ENCODE data around the gene ZBED2.

DNA sequence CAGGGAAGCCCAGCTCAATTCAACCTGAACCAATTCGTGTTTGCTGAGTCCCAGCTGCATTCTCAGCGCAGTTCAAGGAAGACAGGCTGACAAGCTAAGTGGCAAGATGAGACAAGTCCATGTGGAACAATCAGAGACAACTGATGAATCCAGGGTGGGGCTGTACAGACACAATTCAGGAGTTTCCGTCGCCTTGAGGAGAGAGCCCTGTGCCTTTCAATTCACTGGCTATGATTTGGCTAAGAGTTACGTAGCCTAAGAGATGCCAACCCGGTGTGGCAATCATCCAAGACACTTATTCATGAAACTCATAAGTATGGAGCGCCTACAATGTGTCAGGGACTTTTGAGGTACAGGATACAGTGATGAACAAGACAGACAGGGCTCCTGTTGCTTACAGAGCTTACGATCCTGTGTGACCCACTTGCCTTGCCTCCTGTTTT is 15.5 kb upstream of the ZBED2 start:
- TF ChIP-seq CTCF (IDR thresholded peaks at IDR 0.05): no peak
- TF ChIP-seq, protein P1, sequence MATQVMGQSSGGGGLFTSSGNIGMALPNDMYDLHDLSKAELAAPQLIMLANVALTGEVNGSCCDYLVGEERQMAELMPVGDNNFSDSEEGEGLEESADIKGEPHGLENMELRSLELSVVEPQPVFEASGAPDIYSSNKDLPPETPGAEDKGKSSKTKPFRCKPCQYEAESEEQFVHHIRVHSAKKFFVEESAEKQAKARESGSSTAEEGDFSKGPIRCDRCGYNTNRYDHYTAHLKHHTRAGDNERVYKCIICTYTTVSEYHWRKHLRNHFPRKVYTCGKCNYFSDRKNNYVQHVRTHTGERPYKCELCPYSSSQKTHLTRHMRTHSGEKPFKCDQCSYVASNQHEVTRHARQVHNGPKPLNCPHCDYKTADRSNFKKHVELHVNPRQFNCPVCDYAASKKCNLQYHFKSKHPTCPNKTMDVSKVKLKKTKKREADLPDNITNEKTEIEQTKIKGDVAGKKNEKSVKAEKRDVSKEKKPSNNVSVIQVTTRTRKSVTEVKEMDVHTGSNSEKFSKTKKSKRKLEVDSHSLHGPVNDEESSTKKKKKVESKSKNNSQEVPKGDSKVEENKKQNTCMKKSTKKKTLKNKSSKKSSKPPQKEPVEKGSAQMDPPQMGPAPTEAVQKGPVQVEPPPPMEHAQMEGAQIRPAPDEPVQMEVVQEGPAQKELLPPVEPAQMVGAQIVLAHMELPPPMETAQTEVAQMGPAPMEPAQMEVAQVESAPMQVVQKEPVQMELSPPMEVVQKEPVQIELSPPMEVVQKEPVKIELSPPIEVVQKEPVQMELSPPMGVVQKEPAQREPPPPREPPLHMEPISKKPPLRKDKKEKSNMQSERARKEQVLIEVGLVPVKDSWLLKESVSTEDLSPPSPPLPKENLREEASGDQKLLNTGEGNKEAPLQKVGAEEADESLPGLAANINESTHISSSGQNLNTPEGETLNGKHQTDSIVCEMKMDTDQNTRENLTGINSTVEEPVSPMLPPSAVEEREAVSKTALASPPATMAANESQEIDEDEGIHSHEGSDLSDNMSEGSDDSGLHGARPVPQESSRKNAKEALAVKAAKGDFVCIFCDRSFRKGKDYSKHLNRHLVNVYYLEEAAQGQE (IDR thresholded peaks at IDR 0.05; ENCODE audit: insufficient read depth in 1 of 2, low read depth in 2 of 2, low read length in 1 of 2): no peak
- no peak for TF ChIP-seq POLR2AphosphoS5 (IDR thresholded peaks at IDR 0.05; ENCODE audit: low read depth, low read length)
- no peak for TF ChIP-seq SIN3A (IDR thresholded peaks at IDR 0.05; ENCODE audit: borderline replicate concordance, insufficient read depth, low read depth, low read length)
- TF ChIP-seq TCF7L2 (IDR thresholded peaks at IDR 0.05; ENCODE audit: low read depth, low read length): no peak

Measured in Panc1 (cell line).